AG09319 (cell line): Measurements from ENCODE around the gene FANCF.

Source experiments
- DNase-seq: peaks from one replicate; pipeline ENCODE4 v3.0.0-alpha.2; 2010; ENCODE audit warnings: low read depth; ENCODE audit errors: extremely low read depth
- TF ChIP-seq, protein P1 (sequence below): IDR thresholded peaks from 2 replicates; pipeline ENCODE4 v1.5.1; 2011; ENCODE audit warnings: low read depth, mild to moderate bottlenecking, inconsistent platforms, low read length, moderate library complexity

The FANCF gene, protein sequence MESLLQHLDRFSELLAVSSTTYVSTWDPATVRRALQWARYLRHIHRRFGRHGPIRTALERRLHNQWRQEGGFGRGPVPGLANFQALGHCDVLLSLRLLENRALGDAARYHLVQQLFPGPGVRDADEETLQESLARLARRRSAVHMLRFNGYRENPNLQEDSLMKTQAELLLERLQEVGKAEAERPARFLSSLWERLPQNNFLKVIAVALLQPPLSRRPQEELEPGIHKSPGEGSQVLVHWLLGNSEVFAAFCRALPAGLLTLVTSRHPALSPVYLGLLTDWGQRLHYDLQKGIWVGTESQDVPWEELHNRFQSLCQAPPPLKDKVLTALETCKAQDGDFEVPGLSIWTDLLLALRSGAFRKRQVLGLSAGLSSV

DNA sequence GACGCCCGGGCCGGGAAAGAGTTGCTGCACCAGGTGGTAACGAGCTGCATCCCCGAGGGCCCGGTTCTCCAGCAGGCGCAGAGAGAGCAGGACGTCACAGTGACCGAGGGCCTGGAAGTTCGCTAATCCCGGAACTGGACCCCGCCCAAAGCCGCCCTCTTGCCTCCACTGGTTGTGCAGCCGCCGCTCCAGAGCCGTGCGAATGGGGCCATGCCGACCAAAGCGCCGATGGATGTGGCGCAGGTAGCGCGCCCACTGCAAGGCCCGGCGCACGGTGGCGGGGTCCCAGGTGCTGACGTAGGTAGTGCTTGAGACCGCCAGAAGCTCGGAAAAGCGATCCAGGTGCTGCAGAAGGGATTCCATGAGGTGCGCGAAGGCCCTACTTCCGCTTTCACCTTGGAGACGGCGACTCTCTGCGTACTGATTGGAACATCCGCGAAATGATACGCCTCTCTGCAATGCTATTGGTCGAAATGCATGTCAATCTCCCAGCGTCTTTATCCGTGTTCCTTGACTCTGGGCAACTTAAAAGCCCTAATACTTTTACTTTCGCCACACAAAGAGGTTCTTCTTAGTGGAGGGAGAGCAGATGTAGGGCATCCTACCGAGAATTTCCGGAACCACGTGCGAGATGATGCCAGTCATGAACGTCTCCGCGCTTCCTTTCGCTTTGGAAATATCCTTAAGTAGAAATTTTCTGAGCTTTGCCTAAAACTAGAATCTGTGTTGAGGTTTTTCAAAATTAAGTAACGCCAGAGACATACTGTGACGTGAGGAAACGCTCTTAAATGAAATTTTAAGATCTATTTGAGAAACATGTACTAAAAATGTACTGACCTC is at the start of gene FANCF:
Gene FANCF, minus strand, starts transcription at position 376 of the 840 bp plus-strand sequence. Its CDS starts 13 bp downstream, at position 363.
- TF ChIP-seq, protein P1, sequence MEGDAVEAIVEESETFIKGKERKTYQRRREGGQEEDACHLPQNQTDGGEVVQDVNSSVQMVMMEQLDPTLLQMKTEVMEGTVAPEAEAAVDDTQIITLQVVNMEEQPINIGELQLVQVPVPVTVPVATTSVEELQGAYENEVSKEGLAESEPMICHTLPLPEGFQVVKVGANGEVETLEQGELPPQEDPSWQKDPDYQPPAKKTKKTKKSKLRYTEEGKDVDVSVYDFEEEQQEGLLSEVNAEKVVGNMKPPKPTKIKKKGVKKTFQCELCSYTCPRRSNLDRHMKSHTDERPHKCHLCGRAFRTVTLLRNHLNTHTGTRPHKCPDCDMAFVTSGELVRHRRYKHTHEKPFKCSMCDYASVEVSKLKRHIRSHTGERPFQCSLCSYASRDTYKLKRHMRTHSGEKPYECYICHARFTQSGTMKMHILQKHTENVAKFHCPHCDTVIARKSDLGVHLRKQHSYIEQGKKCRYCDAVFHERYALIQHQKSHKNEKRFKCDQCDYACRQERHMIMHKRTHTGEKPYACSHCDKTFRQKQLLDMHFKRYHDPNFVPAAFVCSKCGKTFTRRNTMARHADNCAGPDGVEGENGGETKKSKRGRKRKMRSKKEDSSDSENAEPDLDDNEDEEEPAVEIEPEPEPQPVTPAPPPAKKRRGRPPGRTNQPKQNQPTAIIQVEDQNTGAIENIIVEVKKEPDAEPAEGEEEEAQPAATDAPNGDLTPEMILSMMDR = no peak
- DNase-seq = peak; percentile 99

DNA sequence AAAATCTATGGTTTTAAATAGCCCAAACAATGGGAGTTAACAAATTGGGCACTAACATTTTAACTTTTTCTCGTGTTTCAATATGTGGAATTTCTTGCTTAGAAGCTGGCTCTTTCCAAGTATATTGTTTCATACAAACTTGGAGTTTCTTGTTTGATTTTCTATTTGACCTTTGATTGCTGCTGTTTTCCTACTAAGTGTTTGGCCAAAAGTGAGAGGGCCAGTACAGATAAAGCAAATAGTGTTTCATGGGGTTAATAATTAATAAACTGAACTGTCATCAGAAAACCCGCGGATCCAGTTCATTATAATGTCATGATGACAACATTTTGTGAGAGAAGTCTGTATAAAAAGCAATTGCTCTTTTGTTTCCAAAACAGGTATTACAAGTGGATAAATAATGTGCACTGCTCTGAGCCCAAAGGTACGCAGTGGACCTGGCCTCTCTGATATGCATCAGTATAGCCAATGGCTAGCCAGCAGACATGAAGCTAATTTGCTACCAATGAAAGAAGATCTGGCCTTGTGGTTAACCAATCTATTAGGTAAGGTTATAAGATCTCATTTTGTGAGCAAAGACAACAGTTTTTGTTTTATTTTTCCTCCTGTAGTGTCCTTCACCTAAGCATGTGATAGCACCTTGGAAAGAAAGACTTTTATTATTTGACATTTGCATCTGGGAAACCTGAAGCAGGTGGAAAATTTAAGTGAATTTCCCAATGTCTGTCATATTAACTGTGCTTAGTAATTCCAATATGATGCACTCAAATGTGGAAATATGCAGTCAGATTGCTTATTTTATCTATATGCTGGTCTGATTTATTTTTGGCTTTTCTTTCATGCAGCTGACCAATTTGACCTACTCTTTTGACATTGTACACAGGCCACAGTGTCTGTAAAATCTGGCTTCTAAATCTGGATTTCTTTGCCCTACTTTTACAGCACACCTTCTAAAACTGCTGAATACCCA is 49.1 kb upstream of the FANCF start:
- DNase-seq = no peak
- TF ChIP-seq, protein P1 = no peak

DNA sequence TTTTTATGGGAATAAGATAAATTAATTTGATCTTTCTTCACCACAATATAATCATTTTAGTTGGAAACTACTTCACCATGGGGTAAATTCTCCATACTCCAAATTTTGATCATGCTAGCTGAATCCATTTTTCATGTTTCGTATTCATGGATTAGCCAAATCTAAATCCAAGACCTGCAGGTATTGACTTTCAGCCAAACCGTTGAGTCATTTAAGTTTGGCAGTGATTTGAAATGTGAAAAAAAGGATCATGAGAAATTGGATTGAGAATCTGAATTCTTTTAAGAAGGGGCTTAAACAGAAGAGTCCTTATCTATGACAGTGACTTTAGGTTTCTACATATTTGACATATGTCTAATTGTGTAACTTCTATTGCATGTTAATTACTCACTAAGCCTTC is 46.1 kb upstream of the FANCF start:
- no peak for DNase-seq
- TF ChIP-seq, protein P1 = no peak

DNA sequence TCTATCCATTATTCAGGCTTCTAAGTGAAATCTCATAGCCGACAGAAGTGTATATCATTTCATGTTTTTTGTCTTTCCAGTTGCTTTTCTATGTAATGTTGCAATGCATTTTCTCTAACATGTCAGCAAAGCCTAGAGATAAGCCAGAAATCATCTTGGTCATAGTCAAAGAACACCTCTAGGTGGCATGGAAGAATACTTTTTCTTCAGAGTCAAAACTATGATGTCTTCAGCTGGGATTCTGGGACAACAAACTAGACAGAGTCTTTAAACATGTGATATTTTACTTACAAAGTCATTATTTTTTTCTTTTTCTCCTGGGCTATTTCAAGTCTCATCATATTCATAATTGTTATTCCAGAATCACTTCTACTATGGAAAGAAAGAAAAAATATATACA is 45.2 kb upstream of the FANCF start:
- TF ChIP-seq, protein P1 = peak; percentile 1; the same call in 1 of the 2 replicates
- no peak for DNase-seq

DNA sequence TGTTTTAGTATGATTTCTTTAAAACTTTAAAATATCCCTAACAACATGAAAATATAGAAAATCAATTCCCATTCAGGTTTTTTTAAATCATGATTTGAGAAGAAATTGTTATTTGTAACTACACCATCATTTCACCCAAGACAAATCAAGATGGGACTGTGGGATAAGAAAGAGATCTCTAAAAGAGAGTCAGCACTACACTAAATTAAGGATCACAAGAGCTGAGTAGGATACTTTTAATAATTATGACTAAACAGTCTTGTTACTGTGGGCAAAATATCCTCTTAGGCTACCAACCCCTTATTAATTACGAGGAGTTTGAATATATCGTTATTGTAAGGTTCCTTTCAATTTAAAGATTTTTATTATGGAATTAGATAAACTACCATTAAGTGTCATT is 43.7 kb upstream of the FANCF start:
- TF ChIP-seq, protein P1 = no peak
- DNase-seq = no peak

DNA sequence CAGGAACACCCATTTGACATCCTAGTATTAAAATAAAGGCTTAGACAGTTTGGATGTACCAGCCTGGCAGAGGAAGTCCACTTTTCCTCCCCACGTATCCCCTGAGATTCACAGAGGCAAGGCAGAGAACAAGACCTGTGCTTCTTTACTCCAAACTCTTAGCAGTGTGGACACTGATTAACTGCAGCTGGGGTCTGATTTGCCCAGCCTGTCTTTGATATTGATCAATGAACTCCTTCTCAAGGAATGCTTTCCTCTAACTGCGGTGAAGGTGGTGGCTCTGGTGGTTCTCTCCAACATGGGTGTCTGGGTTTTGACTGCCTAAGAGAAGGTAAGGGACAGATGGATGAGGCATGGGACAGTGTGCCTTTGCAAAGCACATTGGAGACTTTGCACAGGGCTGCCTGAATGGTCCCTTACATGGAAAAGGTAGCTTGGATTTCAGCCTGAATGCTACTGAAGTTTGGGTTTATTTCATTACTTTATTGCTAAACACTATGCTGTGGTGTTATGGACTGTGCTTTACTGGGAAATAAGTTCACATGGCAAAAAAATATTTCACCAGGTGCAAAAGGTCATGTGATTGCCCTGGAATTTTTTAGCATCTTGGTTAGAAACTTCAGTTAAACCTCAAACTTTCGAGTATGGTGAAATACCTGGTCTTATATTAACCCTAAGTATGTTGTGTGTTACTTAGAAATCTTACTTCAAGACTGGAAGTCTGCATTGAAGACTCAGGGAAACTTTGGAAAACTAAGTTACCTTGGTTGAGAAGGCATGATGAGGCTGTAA is 42.6 kb upstream of the FANCF start:
- TF ChIP-seq, protein P1 = no peak

More for the DNA sequence above, 42.6 kb upstream of the FANCF start:
- no peak for DNase-seq
